ENCODE data around the gene ADAMTSL1.
"Not testable (repeated sequence)": the region's sequence is repeated elsewhere in the genome, so short reads cannot be mapped to it uniquely, and the experiment has no call there.

The ADAMTSL1 gene

DNA sequence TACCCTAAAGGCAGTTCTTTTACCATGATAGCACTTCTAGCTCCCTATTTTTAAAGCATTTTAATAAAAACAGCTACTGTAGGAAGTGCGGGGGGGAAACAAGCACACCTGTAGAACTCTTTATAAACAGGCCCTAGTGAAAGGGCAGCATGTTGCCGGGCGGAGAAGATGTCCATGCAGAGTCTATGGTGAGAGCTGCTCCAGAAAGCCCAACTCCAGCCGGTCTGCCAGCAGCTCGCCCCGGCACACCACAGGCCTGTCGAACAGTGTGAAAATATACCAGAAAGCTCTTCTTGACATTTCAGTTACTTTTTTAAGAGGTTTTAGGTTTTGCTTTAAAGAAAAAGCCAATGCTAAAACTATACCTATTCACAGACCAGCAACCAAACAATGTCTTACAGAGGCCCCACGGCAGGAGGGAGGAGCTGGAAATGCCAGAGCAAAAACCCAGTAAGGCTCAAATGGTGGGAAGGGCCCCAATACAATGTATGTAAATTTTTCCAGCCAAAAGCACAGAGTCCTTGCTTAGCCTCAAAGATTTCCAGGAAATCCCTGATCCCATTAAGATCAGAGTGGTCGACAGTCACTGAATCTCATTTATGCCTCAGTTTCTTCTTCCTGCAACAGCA is 437.9 kb downstream of the ADAMTSL1 start:
- no peak for DNase-seq

DNA sequence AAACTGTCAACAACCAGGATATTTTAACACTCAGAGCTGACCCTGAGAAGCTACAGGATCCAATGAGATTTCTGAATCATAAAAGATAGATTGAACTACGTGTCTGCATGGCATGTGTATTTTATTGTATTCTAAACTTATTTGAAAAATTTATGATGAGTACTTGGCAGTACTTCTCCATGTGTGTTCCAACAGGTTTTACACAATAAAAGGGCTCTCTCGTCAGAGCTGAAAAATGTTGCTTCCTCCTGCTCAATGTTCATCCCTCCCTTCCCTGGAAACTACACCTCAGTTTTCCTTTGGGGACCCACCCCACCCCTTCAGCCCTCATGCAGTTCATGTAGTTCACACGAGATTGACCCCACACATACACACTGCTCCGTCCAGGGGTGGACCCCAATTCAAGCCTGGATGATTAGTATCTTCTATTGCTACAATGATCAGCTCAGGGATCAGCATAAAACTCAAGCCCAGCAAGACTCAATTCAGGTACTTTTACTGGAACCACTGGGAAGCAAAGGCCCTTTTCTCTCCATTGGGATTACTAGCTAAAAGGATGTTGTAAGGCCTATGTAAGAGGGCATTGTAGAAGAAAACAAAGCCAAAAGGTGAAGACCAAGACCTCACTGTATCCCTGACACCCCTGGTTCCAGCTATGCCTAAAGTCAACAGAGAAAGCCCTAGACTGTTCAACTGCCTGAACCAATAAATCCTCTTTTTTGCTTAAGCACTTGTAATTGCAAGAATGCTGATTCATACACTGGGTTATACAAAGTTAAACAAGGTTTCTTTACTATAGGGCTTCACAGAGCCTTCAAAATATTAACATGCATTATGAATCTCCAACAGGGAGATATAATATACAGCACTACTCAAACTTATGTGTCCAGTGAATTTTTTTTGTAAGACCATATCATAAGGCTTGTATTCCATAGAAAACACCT is 446.5 kb downstream of the ADAMTSL1 start:
- DNase-seq: no peak

DNA sequence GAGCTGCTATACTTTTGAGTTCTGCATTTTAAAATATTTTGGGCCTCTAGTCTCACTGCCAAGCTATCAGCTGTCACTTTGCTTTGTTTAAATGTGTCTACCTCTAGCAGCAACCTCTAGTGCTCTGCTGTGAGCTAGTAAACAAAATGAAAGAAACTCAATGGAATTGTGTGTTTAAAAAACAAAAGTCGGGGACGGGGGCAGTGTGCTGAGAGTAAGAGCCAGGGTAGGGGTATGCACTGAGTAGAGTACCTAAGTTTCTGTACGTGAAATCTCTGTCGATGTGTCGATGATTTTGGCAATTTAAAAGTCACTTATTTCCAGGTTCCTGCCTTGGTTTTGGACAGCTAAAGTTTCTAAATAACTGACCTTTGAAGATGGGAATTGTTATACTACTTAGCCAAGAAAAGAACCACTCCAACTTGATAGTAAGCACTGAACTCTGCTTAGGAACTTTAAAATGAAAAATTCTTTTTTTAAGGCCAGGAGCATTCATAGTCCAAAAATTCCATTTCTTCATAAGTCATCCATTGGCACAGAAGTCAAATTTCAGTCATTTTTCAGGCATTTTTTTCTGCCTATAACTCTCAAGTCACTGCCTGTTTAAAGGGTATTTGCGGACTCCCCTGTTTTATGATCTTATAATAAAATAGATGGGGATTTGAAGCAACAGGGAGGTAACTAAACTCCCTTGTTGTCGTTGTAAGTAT is 447.6 kb downstream of the ADAMTSL1 start:
- no peak for DNase-seq

DNA sequence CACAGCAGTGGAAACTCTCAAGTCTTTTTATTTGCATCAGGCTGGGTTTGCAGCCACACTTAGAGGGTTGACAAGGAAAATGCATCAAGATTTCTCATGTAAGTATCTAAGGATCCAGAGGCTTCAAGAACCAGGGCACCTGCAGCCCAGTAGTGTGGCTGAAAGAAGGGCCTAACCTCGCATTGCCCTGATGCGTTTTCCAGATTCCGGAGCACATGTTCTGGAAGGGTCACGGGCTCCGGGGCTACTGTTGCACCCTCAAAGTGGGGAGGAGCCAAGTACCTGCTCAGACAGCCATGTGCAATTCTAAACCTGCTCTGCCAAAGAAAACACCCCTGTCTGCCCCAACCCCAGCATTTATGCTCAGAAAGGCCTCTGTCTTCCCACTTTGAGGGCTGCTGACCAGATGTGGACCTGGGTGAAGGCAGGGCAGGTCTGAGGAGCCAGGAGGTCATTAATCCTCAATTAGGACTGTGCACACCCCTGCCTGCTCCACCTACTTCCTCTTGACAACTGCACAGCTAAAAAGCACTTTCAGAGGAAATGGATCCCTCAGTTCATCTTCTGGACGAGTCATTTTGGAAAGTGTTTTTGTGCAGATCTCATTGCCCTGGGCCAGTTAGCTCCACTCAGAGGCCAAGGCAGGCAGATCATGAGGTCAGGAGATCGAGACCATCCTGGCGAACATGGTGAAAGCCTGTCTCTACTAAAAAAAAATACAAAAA is 448.4 kb downstream of the ADAMTSL1 start:
- DNase-seq: no peak

DNA sequence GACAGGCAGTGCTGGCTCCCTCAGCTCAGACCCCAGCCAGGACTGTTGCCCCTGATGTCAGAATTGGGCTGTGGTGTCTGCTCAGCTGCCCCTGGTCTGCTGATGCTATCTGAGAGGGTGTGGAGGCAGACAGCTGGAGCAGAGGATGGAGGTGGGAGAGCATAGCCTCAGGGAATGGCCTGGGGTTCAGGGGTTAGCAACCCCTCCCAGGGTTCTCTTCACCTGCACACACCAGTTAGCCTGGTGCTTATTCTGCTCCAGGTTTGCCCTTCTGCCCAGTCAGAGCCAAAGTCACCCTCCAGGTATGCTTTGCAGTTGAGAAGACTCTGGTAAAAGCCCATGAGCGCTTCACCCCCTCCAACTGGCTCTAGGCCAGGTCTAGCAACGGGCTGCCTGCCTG is 449.2 kb downstream of the ADAMTSL1 start:
- no peak for DNase-seq

DNA sequence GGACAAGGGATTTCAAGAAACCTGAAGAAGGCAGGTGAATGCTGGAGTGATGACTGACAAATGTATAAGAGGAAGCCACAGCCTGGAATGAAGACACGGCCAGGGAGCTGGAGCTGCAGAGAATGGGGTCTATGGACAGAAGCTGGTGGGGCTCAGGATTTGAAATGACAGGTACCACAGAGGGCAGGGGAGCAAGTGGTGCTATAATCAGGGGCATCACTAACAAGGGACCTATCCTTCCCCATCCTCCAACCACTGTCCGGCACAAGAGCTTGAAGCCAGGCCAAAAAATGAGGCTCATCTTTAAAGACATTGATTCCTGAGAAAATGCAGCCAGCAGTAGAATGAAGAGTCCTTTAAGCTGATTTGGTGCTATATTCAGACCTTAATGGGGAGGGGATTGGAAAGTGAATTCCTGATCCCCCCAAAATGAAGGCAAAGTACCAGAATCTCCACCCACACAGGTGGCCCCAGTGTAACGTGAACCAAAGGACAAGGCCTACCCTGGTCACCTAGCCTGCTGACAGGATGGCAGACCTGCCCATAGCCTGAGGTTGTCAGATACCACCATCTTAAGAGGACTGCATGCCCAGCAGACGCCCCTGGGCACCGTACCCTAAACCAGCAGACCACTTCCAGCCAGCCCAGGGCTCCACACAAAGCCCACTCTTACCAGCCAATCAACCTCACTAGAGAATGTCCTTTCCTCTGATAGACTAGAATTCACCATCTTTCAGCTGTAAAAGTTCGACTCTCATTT is 449.9 kb downstream of the ADAMTSL1 start:
- DNase-seq: no peak

DNA sequence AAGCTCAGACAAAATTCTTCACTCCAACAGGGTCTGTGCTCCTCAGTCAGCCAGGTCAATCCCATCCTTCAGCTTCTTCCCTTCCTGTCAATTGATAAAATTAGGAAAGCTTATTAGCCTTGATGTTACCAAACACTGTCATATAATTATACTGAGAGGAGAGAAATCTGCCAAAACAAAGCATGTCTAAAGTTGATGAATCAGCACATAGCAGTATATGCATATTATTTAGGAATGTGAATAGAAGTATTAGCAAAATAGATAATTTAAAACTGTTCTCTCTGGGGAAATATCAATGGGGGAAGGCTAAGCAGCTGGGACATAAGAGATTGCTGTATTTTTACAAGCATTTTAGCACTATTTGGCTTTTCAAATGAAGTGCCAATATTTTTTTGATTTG is 451.9 kb downstream of the ADAMTSL1 start:
- DNase-seq: no peak

DNA sequence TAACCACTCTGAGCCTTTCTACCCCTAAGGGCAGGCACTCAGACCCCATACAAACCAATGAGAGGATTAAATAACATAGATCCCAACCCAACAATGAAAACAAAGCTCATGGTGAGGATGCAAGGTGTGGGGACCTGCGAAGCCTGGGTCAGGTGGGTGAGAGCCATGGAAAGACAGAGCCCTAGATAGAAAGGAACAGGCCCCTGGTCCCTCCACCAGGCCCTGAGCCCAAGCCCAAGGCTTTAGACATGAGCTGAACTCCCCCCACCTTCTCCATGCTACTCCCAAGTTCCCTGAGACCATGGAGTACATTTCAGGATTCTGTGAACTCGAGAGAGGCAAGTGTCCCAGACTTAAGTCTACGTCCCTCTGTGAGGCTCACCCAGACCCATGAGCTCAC is 452.6 kb downstream of the ADAMTSL1 start:
- no peak for DNase-seq

DNA sequence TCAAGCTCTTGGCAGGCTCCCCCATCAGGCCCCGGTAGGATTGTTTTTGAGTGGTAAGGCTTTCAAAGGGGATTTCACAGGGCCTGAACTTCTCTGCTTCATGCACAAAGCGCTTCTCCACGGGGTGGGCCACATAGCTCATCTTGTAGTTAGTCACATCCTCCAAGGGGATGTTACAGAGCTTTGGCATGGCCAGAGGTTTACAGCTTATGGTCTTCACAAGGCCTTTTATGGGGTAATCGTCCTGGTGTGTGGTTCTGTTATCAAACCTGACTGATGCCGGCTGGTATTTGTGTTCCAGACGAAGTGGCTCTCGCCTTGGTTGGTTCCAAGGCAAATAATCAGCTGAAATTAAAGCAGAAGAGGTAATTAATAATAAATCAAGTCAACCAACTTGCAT is 454.8 kb downstream of the ADAMTSL1 start:
- DNase-seq: no peak

DNA sequence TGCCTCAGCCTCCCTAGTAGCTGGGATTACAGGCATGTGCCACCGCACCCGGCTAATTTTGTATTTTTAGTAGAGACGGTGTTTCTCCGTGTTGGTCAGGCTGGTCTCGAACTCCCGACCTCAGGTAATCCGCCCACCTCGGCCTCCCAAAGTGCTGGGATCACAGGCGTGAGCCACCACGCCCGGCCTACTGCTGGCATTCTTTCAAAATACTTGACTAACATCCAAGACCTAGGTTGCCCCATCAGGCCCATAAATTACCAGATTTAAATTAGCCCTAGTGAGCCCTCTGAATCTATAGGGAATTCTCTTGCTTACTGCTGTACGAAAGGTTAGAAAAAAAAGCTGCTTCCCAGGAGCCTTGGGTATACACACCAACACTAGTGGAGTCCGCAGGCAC is 456.7 kb downstream of the ADAMTSL1 start:
- DNase-seq: not testable (repeated sequence)

DNA sequence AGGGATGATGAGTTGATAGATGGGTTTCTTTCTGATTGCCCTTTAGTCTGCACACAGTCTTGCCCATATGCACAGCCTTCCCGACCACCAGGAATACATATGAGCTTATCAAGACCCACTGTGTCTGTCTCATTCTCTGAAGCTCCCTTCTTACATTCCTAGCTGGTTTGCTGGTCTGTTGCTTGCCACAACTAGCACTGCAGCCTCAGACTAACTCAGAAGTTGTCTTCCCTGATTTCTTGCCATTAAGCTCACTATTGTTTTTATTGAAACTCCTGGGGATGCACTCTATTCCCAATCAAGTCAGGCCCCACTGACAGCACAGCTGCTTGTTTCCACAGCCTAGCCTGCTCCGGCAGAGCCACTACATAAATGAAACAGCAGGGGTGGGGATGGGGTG is 461.6 kb downstream of the ADAMTSL1 start:
- no peak for DNase-seq

DNA sequence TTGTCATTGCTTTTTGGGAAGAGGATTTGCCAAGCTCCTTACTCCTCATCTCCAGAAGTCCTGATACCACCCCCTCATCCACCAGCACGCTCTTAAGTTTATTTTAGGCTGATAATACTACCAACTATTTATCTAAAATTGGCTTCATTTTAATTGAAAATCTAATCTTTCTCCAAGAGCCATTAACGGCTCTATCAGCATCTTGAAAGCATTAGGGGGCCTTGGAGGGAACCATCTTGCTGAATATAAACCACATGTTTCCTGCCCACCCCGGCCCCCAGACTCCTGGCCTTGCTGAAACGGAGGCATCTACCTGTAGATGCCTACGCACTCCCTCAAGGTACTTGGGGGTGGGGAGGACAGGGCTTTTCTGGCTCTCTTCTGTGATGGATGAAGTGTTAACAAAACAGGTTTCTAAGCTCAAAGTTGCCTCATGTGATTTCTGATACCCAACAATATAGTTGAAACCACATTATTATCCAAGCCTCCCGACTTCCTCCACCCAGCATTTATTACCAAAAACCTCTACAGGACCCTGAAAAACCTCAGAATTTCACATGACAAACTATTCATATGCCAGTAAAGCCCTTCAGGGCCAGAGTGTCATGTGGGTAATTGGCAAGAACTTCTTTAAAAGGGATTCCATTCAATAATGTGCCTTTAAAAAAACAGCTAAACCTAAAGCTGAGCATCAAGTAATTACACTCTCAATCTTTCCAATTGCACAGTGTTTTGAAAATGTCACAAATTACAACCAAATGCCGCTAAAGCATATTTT is 462.3 kb downstream of the ADAMTSL1 start:
- no peak for DNase-seq

DNA sequence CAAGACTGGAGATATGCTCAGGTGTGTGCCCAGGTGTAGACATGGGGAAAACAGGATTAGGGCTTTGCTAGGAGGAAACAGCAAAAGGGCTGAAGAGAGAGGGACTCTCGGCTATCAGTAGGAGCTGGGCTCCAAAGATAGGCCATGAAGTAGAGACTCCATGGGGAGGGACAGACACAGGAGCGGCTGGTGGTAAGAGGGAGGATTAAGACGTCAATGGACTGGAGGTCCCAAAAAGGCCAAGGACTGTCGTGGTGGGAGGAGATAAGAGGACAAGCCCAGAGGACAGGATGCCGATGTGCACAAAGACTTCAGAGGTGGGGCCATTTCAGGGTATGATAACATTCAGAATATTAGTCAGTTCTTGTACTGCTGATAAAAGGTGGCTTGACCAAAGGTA is 466.0 kb downstream of the ADAMTSL1 start:
- no peak for DNase-seq

DNA sequence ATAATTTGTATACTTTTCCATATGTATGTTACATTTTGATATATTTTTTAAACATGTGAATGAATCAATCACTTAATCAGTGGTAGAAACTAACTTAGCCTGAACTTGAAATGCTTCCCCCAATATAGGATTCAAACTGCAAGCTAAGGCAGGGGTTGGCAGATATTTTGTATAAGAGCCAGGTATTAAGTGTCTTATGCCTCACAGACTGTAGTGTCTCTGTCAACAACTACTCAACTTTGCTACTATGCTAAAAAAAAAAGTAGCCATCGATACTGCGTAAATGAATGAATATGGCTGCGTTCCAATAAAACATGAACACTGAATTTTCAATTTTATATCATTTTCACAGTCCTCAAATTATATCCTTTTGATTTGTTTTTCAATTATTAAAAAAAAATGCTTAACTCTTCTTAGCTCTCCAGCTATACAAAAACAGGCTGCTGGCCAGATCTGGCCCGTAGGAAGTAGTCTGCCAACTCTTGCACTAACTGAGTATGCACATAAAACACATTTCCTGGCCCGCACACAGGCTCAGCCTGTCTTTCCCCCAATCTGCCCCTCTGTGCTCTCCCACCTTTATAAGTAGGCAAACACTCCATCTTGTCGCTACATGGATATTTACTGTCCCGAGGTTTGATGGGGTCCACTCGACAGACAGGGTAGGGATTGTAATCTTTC is 467.2 kb downstream of the ADAMTSL1 start:
- DNase-seq: no peak

DNA sequence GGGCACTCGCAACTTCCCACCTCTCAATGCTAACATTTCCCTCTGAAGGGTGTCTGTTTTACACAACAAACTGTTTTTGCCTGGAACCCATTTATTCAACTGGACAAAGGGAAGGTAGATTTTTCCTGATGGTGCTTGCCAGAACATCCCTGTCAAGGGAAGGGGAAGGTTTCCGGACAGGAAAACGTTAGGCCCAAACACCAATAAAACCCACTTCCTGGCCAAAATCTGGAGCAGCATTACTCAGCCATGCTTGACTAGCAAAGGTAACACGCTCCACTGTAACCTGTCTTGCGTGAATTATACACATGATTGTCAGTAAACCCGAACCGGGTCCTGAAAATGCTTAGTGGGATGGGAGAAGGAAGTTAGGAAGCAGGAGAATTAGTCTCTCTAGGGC is 468.8 kb downstream of the ADAMTSL1 start:
- no peak for DNase-seq

DNA sequence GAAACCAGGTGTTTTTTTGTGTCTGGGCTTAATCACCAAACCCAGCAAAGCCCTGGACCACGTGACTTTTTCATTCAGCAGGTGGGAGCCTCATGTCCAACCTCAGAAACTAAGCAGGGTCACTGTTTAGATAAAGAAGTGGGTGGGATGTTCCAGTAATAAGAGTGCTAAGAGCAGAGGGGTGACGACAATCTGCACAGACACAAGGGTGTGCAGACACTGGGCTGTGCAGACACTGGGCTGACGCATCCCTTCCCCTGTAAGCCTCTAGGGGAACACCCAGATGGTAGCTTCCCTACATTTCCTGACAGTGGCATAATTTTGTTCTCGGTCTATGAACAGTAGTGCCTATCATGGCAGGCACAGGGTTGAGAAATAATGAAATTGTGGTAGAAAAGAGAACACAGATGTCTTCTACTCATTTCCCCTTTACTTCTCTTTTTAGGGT is 474.0 kb downstream of the ADAMTSL1 start:
- DNase-seq: no peak

DNA sequence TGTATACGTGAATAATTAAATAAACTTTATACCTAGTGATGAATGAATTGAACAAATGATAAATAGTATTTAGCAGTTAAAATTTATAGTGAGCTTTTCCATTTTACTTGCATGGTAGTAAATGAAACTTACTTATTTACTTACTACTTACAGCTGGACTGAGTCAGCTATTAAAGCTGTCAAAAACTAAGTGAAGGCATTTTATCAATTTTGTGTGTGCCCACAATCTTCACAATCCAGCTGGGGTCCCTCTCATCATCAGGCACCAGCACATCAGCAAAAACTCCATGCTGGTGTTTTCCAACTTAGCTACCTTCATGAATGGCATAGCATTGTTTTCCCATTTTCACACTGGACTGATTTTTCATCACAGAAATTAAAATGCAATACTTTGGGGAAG is 478.0 kb downstream of the ADAMTSL1 start:
- DNase-seq: no peak

DNA sequence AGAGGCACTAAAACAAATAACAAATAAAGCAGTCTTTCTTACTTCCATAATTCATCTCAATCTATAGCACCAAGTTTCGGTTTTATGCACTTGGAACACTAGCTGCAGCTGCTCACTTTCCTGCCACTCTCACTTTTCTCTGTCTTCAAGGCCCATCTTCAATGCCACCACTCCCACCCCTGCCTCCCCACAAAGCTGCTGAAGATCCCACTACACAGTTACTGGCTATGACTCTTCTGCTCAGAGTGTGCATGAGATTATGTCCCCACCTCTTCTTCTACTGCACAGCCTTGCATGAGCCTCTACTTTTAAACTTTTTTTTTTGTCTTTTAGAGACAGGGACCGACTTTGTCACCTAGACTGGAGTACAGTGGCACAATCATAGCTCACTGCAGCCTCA is 481.7 kb downstream of the ADAMTSL1 start:
- no peak for DNase-seq
